ENCODE data around the gene PNMA6E.

PNMA6E gene

GRCh38 chrX:153361781-153362397, 39.3 kb downstream of the PNMA6E start:
- in situ Hi-C loops (cut with MboI; ENCODE audit: low sequenced_read_pairs), result no loop called here

DNA sequence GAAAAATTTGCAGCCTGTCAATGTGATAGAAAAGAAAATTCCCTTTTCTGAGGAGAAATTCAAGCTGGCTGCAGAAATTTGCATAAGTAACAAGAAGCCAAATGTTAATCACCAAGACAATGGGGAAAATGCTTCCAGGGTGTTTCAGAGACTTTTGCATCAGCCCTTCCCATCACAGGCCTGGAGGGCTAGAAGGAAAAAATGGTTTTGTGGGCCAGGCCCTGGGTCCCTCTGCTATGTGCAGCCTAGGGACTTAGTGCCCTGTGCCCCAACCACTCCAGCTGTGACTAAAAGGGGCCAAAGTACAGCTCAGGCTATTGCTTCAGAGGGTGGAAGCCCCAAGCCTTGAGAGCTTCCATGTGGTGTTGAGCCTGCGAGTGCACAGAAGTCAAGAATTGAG, 43.3 kb downstream of the PNMA6E start:
- in situ Hi-C loops (cut with MboI; ENCODE audit: low sequenced_read_pairs), result no loop called here

DNA sequence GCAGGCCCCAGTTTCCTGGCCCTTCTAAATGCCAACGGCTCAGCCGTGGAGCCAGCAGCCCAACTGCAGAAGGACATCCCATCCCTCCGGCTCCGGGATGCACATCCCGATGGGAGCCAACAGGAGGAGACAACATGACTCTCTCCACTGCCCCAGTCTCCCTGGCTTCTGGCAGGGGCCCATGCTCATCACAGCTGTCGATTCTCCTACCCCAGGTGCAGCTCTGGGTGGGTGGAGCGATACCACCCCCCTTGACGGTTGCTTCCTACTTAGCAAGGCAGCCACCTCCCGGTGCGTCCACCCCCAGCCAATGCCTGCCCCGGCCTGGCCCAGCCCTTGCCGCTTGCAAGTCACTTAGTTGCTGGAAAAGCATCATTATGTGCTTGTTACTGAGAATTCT, 47.7 kb downstream of the PNMA6E start:
- in situ Hi-C loops (cut with MboI; ENCODE audit: low sequenced_read_pairs), result no loop called here

- in situ Hi-C loops (cut with MboI; ENCODE audit: low sequenced_read_pairs), result no loop called here
These were observed 48.3 kb downstream of the PNMA6E start for GRCh38 chrX:153352858-153353257.

DNA sequence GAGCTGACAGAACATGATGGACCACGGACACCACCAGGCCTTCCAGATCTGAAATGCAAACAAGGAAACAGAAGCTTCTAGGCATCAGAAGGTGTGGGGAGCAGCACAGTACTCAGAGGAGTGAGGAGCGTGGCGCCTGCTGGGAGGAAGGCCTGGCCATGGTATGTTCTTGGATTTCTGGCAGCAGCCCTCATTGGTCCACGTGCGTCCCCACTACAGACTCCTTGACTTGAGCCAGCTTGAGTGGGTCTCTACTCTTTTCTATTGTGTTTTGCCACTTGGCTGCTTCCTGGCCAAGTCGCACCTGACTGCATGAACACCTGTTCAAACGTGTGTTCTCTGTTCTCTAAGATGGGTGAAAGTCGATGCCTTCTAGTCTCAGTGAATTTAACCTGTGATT, 49.2 kb downstream of the PNMA6E start:
- in situ Hi-C loops (cut with MboI; ENCODE audit: low sequenced_read_pairs), result no loop called here

GRCh38 chrX:153349952-153350351, 51.2 kb downstream of the PNMA6E start:
- in situ Hi-C loops (cut with MboI; ENCODE audit: low sequenced_read_pairs), result no loop called here

DNA sequence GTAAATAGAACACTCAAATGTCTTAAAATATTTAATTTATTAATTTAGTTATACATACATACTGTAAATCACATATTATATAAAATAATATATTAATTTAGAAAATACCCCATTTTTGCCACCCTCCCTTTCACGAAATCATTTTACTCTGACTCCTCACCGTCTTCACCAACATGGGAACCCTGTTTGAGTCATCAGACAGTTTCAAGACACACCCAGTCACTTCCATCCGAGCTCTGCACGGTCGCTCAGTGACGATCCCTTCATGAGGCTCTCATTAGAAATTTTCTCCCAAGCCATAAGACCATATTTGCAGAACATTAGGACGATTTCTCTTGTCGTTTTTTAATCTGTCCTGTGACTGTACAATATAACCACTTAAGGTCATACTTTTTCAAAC, 52.7 kb downstream of the PNMA6E start:
- in situ Hi-C loops (cut with MboI; ENCODE audit: low sequenced_read_pairs), result no loop called here

GRCh38 chrX:153347530-153347929, 53.6 kb downstream of the PNMA6E start:
- in situ Hi-C loops (cut with MboI; ENCODE audit: low sequenced_read_pairs), result no loop called here

All from hTERT RPE-1 (cell line).